GM18909 (cell line): ENCODE measurements around the gene PHLPP2.

Experiments
- ATAC-seq: cut with Tn5 transposase; IDR thresholded peaks from one replicate; pipeline ENCODE4 v1.9.1; 2021; ENCODE audit warnings: mild to moderate bottlenecking; ENCODE audit not compliant: unreplicated experiment, poor library complexity

PHLPP2 gene

GRCh38 chr16:71724320-71724751 is at the start of gene PHLPP2:
TSS of gene PHLPP2 (minus strand) at chr16:71724701. CDS start at chr16:71714795, 9,906 bp downstream.
- no peak for ATAC-seq

GRCh38 chr16:71771571-71771970 is 47.1 kb upstream of the PHLPP2 start:
- ATAC-seq, result no peak

- ATAC-seq, result no peak
Measured at GRCh38 chr16:71769222-71769621, 44.7 kb upstream of the PHLPP2 start.

- no peak for ATAC-seq
Measured at GRCh38 chr16:71767060-71767900, 42.8 kb upstream of the PHLPP2 start.

- ATAC-seq, result no peak
Measured at GRCh38 chr16:71762186-71762585, 37.7 kb upstream of the PHLPP2 start.

- ATAC-seq, result no peak
Measured at GRCh38 chr16:71761097-71761496, 36.6 kb upstream of the PHLPP2 start.

- no peak for ATAC-seq
Measured at GRCh38 chr16:71758293-71758760, 33.8 kb upstream of the PHLPP2 start.

GRCh38 chr16:71754652-71755051 is 30.2 kb upstream of the PHLPP2 start:
- ATAC-seq, result no peak

- ATAC-seq, result no peak
Measured at GRCh38 chr16:71754108-71754507, 29.6 kb upstream of the PHLPP2 start.

- ATAC-seq, result no peak
Measured at GRCh38 chr16:71748226-71748625, 23.7 kb upstream of the PHLPP2 start.

GRCh38 chr16:71746442-71747046 is 22.0 kb upstream of the PHLPP2 start:
- ATAC-seq, result no peak

GRCh38 chr16:71738855-71739254 is 14.4 kb upstream of the PHLPP2 start:
- no peak for ATAC-seq

GRCh38 chr16:71737501-71737900 is 13.0 kb upstream of the PHLPP2 start:
- ATAC-seq, result no peak

- ATAC-seq, result no peak
Measured at GRCh38 chr16:71734511-71734910, 10.0 kb upstream of the PHLPP2 start.

GRCh38 chr16:71732587-71732986 is 8.1 kb upstream of the PHLPP2 start:
- ATAC-seq, result no peak

GRCh38 chr16:71727551-71728324 is 3.2 kb upstream of the PHLPP2 start:
- no peak for ATAC-seq

- ATAC-seq, result no peak
Measured at GRCh38 chr16:71726476-71727315, 2.2 kb upstream of the PHLPP2 start.

GRCh38 chr16:71723537-71724319 is 773 bp downstream of the PHLPP2 start:
- peak; percentile 75 for ATAC-seq
